ENCODE measurements around the gene ITGBL1. TPM values are rescaled to one million over a fixed set of nuclear protein-coding genes. Genes with fewer than 3 reads are reported as not detected.
A peak's percentile ranks its signal among the peaks of the same experiment; 100 is the strongest.

Gene ITGBL1
- total RNA-seq, 2 experiments from 2014 or later, result not detected

GRCh38 chr13:101626925-101627555 lies 174.6 kb downstream of the ITGBL1 start:
- intact Hi-C loops (cut with micrococcal nuclease), result loop anchor here (1.0 to 5.0 kb wide), 6 partner anchors 9 to 1233 kb away; partner anchors contain the start of gene FGF14
- POLR2A ChIA-PET, result no interaction called here
- Mint-ChIP-seq H3K36me3 (no peaks in the 10 kb centered on the region), H3K27me3 (peaks cover 14% of the 10 kb centered on the region), H3K27ac (no peak overlapping the region), H3K9me3 (no peaks in the 10 kb centered on the region), H3K4me1 (ENCODE audit: low read depth) (peaks cover 42% of the 10 kb centered on the region), H3K4me3 (peak overlapping the region; percentile 24)
- DNase-seq, result peak; percentile 50
- CTCF ChIA-PET, result no interaction called here

GRCh38 chr13:101627556-101627943 lies 175.1 kb downstream of the ITGBL1 start:
- Mint-ChIP-seq H3K27ac (no peak overlapping the region), H3K4me3 (peak overlapping the region; percentile 24), H3K27me3 (peaks cover 14% of the 10 kb centered on the region), H3K9me3 (no peaks in the 10 kb centered on the region), H3K4me1 (ENCODE audit: low read depth) (peaks cover 42% of the 10 kb centered on the region), H3K36me3 (no peaks in the 10 kb centered on the region)
- DNase-seq, result no peak
- intact Hi-C loops (cut with micrococcal nuclease), result loop anchor here (1.0 to 5.0 kb wide), 6 partner anchors 9 to 1233 kb away; partner anchors contain the start of gene FGF14
- CTCF ChIA-PET, result no interaction called here
- POLR2A ChIA-PET, result no interaction called here

DNA sequence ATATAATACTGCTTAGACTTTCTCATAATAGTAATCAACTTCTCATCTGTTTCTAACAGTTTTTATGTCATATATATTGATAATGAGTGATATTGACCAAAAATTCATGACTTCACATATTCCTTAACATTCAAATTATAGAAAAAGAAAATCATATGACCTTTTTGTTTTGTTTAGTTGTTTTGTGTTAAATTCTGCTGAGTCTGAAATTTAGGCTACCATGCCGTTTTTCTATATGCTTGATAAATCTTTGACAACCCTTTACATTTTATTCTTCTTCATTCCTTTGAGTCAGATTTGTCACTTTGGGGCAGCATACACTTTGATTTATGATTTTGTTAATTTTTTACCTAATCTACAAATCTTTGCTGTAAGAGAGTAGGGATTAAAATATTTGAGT lies 176.4 kb downstream of the ITGBL1 start:
- Mint-ChIP-seq H3K9me3 (no peaks in the 10 kb centered on the region), H3K4me3 (no peak overlapping the region), H3K27ac (no peak overlapping the region), H3K4me1 (ENCODE audit: low read depth) (peaks cover 37% of the 10 kb centered on the region), H3K36me3 (no peaks in the 10 kb centered on the region), H3K27me3 (peaks cover 22% of the 10 kb centered on the region)
- DNase-seq, result no peak
- ChIA-PET POLR2A (no interaction called here), CTCF (no interaction called here)
- intact Hi-C loops (cut with micrococcal nuclease), result loop anchor here (5.0 kb wide), 2 partner anchors 128 to 773 kb away; partner anchors contain the start of gene FGF14

- no peak overlapping the region for H3K4me3 Mint-ChIP-seq
- intact Hi-C loops (cut with micrococcal nuclease), result no loop called here
- peaks cover 22% of the 10 kb centered on the region for H3K27me3 Mint-ChIP-seq
- POLR2A ChIA-PET, result no interaction called here
- peaks cover 16% of the 10 kb centered on the region for H3K4me1 Mint-ChIP-seq (ENCODE audit: low read depth)
- H3K36me3 Mint-ChIP-seq, result no peaks in the 10 kb centered on the region
- CTCF ChIA-PET, result no interaction called here
- H3K9me3 Mint-ChIP-seq, result no peaks in the 10 kb centered on the region
- H3K27ac Mint-ChIP-seq, result no peak overlapping the region
- no peak for DNase-seq
Observed at GRCh38 chr13:101631395-101631794, 178.9 kb downstream of the ITGBL1 start.

DNA sequence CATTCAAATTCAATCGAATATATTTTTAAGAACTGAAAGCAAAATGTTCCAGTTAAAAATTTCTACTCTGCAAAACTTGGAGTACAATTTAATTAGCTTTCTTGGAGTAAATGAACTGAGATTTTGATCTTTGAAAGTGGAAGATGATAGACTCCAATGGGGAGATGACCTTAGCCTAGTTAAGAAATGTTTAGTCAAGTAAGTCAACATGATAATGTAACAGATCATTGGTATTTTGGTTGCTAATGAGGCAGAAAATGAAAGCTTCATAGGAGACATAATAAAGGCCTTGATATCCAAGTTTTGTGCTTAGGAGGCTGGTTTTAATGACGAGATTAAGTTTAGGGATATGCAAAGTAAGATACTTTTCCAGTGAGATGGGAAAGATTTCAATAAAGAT lies 181.7 kb downstream of the ITGBL1 start:
- POLR2A ChIA-PET, result no interaction called here
- H3K4me1 Mint-ChIP-seq (ENCODE audit: low read depth), result no peaks in the 10 kb centered on the region
- peaks cover 21% of the 10 kb centered on the region for H3K27me3 Mint-ChIP-seq
- intact Hi-C loops (cut with micrococcal nuclease), result no loop called here
- CTCF ChIA-PET, result no interaction called here
- no peak for DNase-seq
- H3K9me3 Mint-ChIP-seq, result no peaks in the 10 kb centered on the region
- H3K4me3 Mint-ChIP-seq, result no peak overlapping the region
- no peak overlapping the region for H3K27ac Mint-ChIP-seq
- no peaks in the 10 kb centered on the region for H3K36me3 Mint-ChIP-seq

- H3K4me1 Mint-ChIP-seq (ENCODE audit: low read depth), result no peaks in the 10 kb centered on the region
- ChIA-PET CTCF (no interaction called here), POLR2A (no interaction called here)
Observed at GRCh38 chr13:101639711-101640110, 187.2 kb downstream of the ITGBL1 start.

DNA sequence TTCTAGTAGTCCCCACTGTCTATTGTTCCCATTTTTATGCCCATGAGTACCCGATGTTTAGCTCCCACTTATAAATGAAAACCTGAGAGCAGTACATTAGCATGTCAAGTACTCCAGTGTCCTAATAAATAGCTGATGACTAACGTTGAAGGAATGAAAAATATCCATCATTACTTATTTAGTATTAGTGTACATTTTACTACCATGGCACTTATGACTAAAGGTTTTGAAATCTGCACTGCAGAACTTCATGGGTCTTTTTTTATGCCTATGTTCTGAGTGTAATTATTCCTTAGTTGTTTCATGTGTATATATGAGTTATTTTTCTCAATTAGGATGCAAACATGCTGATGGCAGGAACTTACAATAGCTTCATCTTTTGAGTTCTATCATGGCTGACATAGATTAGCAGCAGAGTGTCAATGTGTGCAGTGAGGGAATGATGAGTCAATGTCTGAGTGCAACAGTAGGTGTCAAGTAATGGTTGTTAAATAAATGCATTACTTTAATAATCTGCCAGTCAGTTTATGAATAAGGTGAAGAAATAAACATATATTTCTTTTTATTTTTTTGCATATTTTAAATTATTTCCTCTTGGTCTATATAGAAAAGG lies 188.4 kb downstream of the ITGBL1 start:
- H3K4me1 Mint-ChIP-seq (ENCODE audit: low read depth), result no peaks in the 10 kb centered on the region
- no peak for DNase-seq
- ChIA-PET CTCF (no interaction called here), POLR2A (no interaction called here)
- intact Hi-C loops (cut with micrococcal nuclease), result no loop called here
- H3K27ac Mint-ChIP-seq, result no peak overlapping the region
- H3K4me3 Mint-ChIP-seq, result no peak overlapping the region
- no peaks in the 10 kb centered on the region for H3K9me3 Mint-ChIP-seq
- no peaks in the 10 kb centered on the region for H3K36me3 Mint-ChIP-seq
- H3K27me3 Mint-ChIP-seq, result peaks cover 5% of the 10 kb centered on the region

More at GRCh38 chr13:101639711-101640110, 187.2 kb downstream of the ITGBL1 start:
- intact Hi-C loops (cut with micrococcal nuclease), result no loop called here
- H3K9me3 Mint-ChIP-seq, result no peaks in the 10 kb centered on the region
- H3K4me3 Mint-ChIP-seq, result no peak overlapping the region
- DNase-seq, result no peak
- no peak overlapping the region for H3K27ac Mint-ChIP-seq
- H3K27me3 Mint-ChIP-seq, result no peaks in the 10 kb centered on the region
- no peaks in the 10 kb centered on the region for H3K36me3 Mint-ChIP-seq

GRCh38 chr13:101645871-101646270 lies 193.4 kb downstream of the ITGBL1 start:
- Mint-ChIP-seq H3K4me1 (ENCODE audit: low read depth) (no peaks in the 10 kb centered on the region), H3K27me3 (peaks cover 8% of the 10 kb centered on the region), H3K27ac (no peak overlapping the region), H3K9me3 (no peaks in the 10 kb centered on the region), H3K36me3 (no peaks in the 10 kb centered on the region), H3K4me3 (no peak overlapping the region)
- POLR2A ChIA-PET, result no interaction called here
- CTCF ChIA-PET, result no interaction called here
- no peak for DNase-seq
- intact Hi-C loops (cut with micrococcal nuclease), result no loop called here

DNA sequence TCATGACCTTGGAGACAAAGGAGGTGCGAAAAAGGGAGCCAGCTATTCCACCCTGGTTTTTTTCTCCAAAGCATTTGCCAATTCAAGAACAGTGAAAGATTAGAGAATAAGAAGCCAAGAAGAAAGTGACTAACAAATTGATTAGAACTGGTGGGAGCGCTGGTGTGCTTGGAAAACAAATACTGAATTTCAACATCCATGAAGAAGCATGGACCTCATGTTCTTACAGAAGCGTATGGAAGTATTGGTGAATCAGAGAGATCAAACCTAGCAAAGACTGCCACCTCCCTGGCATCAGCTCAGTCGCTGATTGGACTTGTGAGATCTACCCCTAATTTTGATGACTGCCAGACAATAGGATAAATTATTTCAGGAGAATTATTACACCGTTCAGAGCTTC lies 195.3 kb downstream of the ITGBL1 start:
- H3K4me1 Mint-ChIP-seq (ENCODE audit: low read depth), result no peaks in the 10 kb centered on the region
- CTCF ChIA-PET, result interaction anchor here (1.4 kb wide), 1 partner anchor 134 kb away, joined by 3 read pairs; no protein-coding TSS in a partner anchor
- no peaks in the 10 kb centered on the region for H3K9me3 Mint-ChIP-seq
- H3K36me3 Mint-ChIP-seq, result no peaks in the 10 kb centered on the region
- POLR2A ChIA-PET, result no interaction called here
- DNase-seq, result no peak
- peaks cover 15% of the 10 kb centered on the region for H3K27me3 Mint-ChIP-seq
- intact Hi-C loops (cut with micrococcal nuclease), result no loop called here
- no peak overlapping the region for H3K27ac Mint-ChIP-seq
- no peak overlapping the region for H3K4me3 Mint-ChIP-seq

GRCh38 chr13:101648766-101649487 lies 196.5 kb downstream of the ITGBL1 start:
- peaks cover 20% of the 10 kb centered on the region for H3K27me3 Mint-ChIP-seq

GRCh38 chr13:101649488-101650126 lies 197.1 kb downstream of the ITGBL1 start:
- CTCF ChIA-PET, result no interaction called here
- peaks cover 23% of the 10 kb centered on the region for H3K27me3 Mint-ChIP-seq
- POLR2A ChIA-PET, result no interaction called here
- H3K4me1 Mint-ChIP-seq (ENCODE audit: low read depth), result no peaks in the 10 kb centered on the region
- no peak for DNase-seq
- H3K36me3 Mint-ChIP-seq, result no peaks in the 10 kb centered on the region
- H3K27ac Mint-ChIP-seq, result no peak overlapping the region
- no peak overlapping the region for H3K4me3 Mint-ChIP-seq
- no peaks in the 10 kb centered on the region for H3K9me3 Mint-ChIP-seq
- intact Hi-C loops (cut with micrococcal nuclease), result no loop called here

More at GRCh38 chr13:101648766-101649487, 196.5 kb downstream of the ITGBL1 start:
- Mint-ChIP-seq H3K9me3 (no peaks in the 10 kb centered on the region), H3K27ac (no peak overlapping the region), H3K4me3 (no peak overlapping the region), H3K36me3 (no peaks in the 10 kb centered on the region), H3K4me1 (ENCODE audit: low read depth) (no peaks in the 10 kb centered on the region)
- CTCF ChIA-PET, result interaction anchor here (1.4 kb wide), 1 partner anchor 135 kb away, joined by 3 read pairs; no protein-coding TSS in a partner anchor
- no peak for DNase-seq
- POLR2A ChIA-PET, result no interaction called here
- intact Hi-C loops (cut with micrococcal nuclease), result no loop called here

DNA sequence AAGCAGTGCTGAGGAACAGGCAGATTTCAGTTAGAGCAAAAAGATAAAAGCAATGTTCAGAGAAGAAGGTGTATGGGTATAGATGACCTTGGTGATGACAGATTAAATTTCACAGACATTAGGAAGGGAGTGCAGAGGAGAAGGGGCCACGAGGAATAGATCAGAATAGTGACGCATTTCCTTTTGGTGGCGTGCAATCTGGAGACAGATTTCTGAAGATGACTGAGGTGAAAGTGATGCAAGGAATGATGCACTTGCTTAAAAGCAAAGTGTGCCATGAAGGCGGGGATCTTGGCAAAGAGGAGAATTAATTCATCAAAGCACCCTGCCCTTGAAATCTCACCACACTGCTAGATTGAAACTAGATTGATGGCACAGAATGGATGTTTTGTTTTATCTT lies 202.4 kb downstream of the ITGBL1 start:
- H3K4me3 Mint-ChIP-seq, result no peak overlapping the region
- POLR2A ChIA-PET, result no interaction called here
- DNase-seq, result no peak
- H3K27me3 Mint-ChIP-seq, result peaks cover 23% of the 10 kb centered on the region
- H3K36me3 Mint-ChIP-seq, result no peaks in the 10 kb centered on the region
- intact Hi-C loops (cut with micrococcal nuclease), result no loop called here
- CTCF ChIA-PET, result no interaction called here
- H3K9me3 Mint-ChIP-seq, result no peaks in the 10 kb centered on the region
- H3K27ac Mint-ChIP-seq, result no peak overlapping the region
- H3K4me1 Mint-ChIP-seq (ENCODE audit: low read depth), result no peaks in the 10 kb centered on the region

All from activated CD4-positive, alpha-beta memory T cell treated with anti-CD3 and anti-CD28 coated beads for 36 hours (primary cell).